HEK293T (cell line): ENCODE results near the gene LRPAP1.

Experiments
- CTCF ChIA-PET: fragments of 350-600 bp; formaldehyde crosslinking; extraction: SDS; loops from one replicate; lab custom pipeline; 2021; ENCODE audit warnings: antibody characterized with exemption, inconsistent platforms; lab: Yijun Ruan, JAX
- POLR2A ChIA-PET: fragments of 350-600 bp; formaldehyde crosslinking; extraction: SDS; loops from one replicate; lab custom pipeline; 2020; ENCODE audit warnings: antibody characterized with exemption, inconsistent platforms; lab: Yijun Ruan, JAX
- DNase-seq: peaks from one replicate; pipeline ENCODE4 v3.0.0; 2012; ENCODE audit warnings: mixed read lengths; ENCODE audit errors: extremely low spot score
- ARNT ChIP-seq: fragments of 450-650 bp; IDR thresholded peaks from 2 replicates; pipeline ENCODE4 v1.6.1; 2017; ENCODE audit warnings: mild to moderate bottlenecking
- BHLHE40 ChIP-seq: fragments of 450-650 bp; IDR thresholded peaks from 2 replicates; pipeline ENCODE4 v1.6.1; 2016; ENCODE audit warnings: mild to moderate bottlenecking, moderate library complexity, borderline replicate concordance
- CTBP1 ChIP-seq: fragments of 450-650 bp; IDR thresholded peaks from 2 replicates; pipeline ENCODE4 v1.6.1; 2016; ENCODE audit warnings: borderline replicate concordance
- ELF4 ChIP-seq: fragments of 450-650 bp; IDR thresholded peaks from 2 replicates; pipeline ENCODE4 v1.6.1; 2017; ENCODE audit warnings: antibody characterized with exemption
- FOXA1 ChIP-seq: fragments of 450-650 bp; IDR thresholded peaks from 2 replicates; pipeline ENCODE4 v1.6.1; 2016; ENCODE audit warnings: mild to moderate bottlenecking
- FOXK2 ChIP-seq: fragments of 450-650 bp; IDR thresholded peaks from 2 replicates; pipeline ENCODE4 v1.6.1; 2016; ENCODE audit warnings: mild to moderate bottlenecking
- FOXM1 ChIP-seq: fragments of 450-650 bp; IDR thresholded peaks from 2 replicates; pipeline ENCODE4 v1.6.1; 2017; ENCODE audit warnings: mild to moderate bottlenecking, borderline replicate concordance
- HDGF ChIP-seq: fragments of 450-650 bp; IDR thresholded peaks from 2 replicates; pipeline ENCODE4 v1.6.1; 2017; ENCODE audit warnings: antibody characterized with exemption, borderline replicate concordance
- L3MBTL2 ChIP-seq: fragments of 450-650 bp; conservative IDR thresholded peaks from 2 replicates; pipeline ENCODE4 v1.6.1; 2016; ENCODE audit warnings: mild to moderate bottlenecking
- LEF1 ChIP-seq: fragments of 450-650 bp; IDR thresholded peaks from 2 replicates; pipeline ENCODE4 v1.6.1; 2017; ENCODE audit warnings: mild to moderate bottlenecking, borderline replicate concordance
- NFRKB ChIP-seq: fragments of 450-650 bp; IDR thresholded peaks from 2 replicates; pipeline ENCODE4 v1.6.1; 2016; ENCODE audit warnings: mild to moderate bottlenecking, moderate library complexity
- PKNOX1 ChIP-seq: fragments of 450-650 bp; IDR thresholded peaks from 2 replicates; pipeline ENCODE4 v1.6.1; 2016
- SP1 ChIP-seq: fragments of 450-650 bp; IDR thresholded peaks from 2 replicates; pipeline ENCODE4 v1.6.1; 2017
- SUZ12 ChIP-seq: fragments of 450-650 bp; IDR thresholded peaks from 2 replicates; pipeline ENCODE4 v1.6.1; 2016; ENCODE audit warnings: mild to moderate bottlenecking
- TARDBP ChIP-seq: fragments of 450-650 bp; IDR thresholded peaks from 2 replicates; pipeline ENCODE4 v1.6.1; 2016
- ZNF384 ChIP-seq: fragments of 450-650 bp; IDR thresholded peaks from 2 replicates; pipeline ENCODE4 v1.6.1; 2016

The LRPAP1 gene

GRCh38 chr4:3529363-3529762 is 2.9 kb downstream of the LRPAP1 start:
- TF ChIP-seq CTBP1: no peak
- TF ChIP-seq NFRKB: no peak
- TF ChIP-seq FOXM1: no peak
- TF ChIP-seq PKNOX1: no peak
- no peak for TF ChIP-seq LEF1
- no peak for TF ChIP-seq BHLHE40
- TF ChIP-seq ARNT: no peak
- no peak for TF ChIP-seq ELF4
- no peak for TF ChIP-seq TARDBP
- ChIA-PET CTCF (no interaction called here), POLR2A (no interaction called here)
- no peak for DNase-seq

GRCh38 chr4:3527914-3528876 is 4.0 kb downstream of the LRPAP1 start:
- ChIA-PET POLR2A (no interaction called here), CTCF (no interaction called here)
- no peak for DNase-seq
- TF ChIP-seq NFRKB (no peak), FOXK2 (no peak), FOXA1 (no peak), SUZ12 (no peak)

- CTCF ChIA-PET: no interaction called here
- no peak for TF ChIP-seq BHLHE40
- TF ChIP-seq FOXM1: no peak
- TF ChIP-seq SP1: no peak
- TF ChIP-seq CTBP1: no peak
- TF ChIP-seq L3MBTL2: no peak
- no peak for TF ChIP-seq FOXK2
- TF ChIP-seq HDGF: no peak
- TF ChIP-seq ZNF384: no peak
- no peak for TF ChIP-seq NFRKB
- TF ChIP-seq LEF1: no peak
- TF ChIP-seq ARNT: no peak
- TF ChIP-seq ELF4: no peak
- POLR2A ChIA-PET: no interaction called here
- no peak for DNase-seq
Observed at GRCh38 chr4:3527101-3527913, 4.9 kb downstream of the LRPAP1 start.

GRCh38 chr4:3526456-3526855 is 5.8 kb downstream of the LRPAP1 start:
- no peak for TF ChIP-seq CTBP1
- TF ChIP-seq HDGF: no peak
- no peak for TF ChIP-seq FOXK2
- TF ChIP-seq SUZ12: no peak
- TF ChIP-seq SP1: no peak
- no peak for TF ChIP-seq TARDBP
- no peak for TF ChIP-seq NFRKB
- TF ChIP-seq BHLHE40: no peak
- no peak for TF ChIP-seq FOXA1
- TF ChIP-seq L3MBTL2: no peak
- no peak for TF ChIP-seq ARNT
- no peak for DNase-seq
- POLR2A ChIA-PET: no interaction called here
- CTCF ChIA-PET: no interaction called here

GRCh38 chr4:3525532-3526430 is 6.4 kb downstream of the LRPAP1 start:
- TF ChIP-seq L3MBTL2 (no peak), ELF4 (no peak), LEF1 (no peak), PKNOX1 (no peak), FOXK2 (no peak), FOXM1 (no peak), SP1 (no peak), BHLHE40 (no peak)
- DNase-seq: no peak
- ChIA-PET CTCF (no interaction called here), POLR2A (no interaction called here)

- TF ChIP-seq NFRKB (no peak), L3MBTL2 (no peak), PKNOX1 (no peak), TARDBP (no peak), ARNT (no peak), FOXA1 (no peak)
- POLR2A ChIA-PET: no interaction called here
- CTCF ChIA-PET: no interaction called here
- DNase-seq: no peak
Observed at GRCh38 chr4:3524920-3525319, 7.3 kb downstream of the LRPAP1 start.
